Lung (tissue), 12 donors: ENCODE measurements around the gene TMEM87A. TPM values are rescaled to one million over a fixed set of nuclear protein-coding genes. Genes with fewer than 3 reads are reported as not detected.

Experiments used
- ATAC-seq: fragments of 200-7000 bp; cut with Tn5 transposase; one replicate; pipeline ENCODE4 v1.9.1; 2020; ENCODE audit warnings: moderate number of reproducible peaks; ENCODE audit not compliant: insufficient read depth, low FRiP score
- DNase-seq, 3 donors: peaks; one replicate each; pipeline ENCODE4 v3.0.0-alpha.2; 2013 to 2017
- H3K27ac ChIP-seq, 2 donors: one replicate each; pipeline ENCODE4 v1.5.1; 2013; ENCODE audit warnings: mild to moderate bottlenecking in 2 of 2, moderate library complexity in 2 of 2, control low read depth in 1 of 2, inconsistent platforms in 1 of 2, low read depth in 1 of 2, low read length in 1 of 2
- H3K27me3 ChIP-seq, 3 donors: one replicate each; pipeline ENCODE4 v1.5.1; 2013; ENCODE audit warnings: low read length in 2 of 3; ENCODE audit not compliant: control insufficient read depth in 3 of 3, insufficient read depth in 3 of 3
- H3K36me3 ChIP-seq, 4 donors: one replicate each; pipeline ENCODE4 v1.5.1; 2013; ENCODE audit warnings: low read length in 4 of 4, mild to moderate bottlenecking in 1 of 4, moderate library complexity in 1 of 4; ENCODE audit not compliant: control insufficient read depth in 4 of 4, insufficient read depth in 4 of 4
- H3K4me1 ChIP-seq, 5 donors: one replicate each; pipeline ENCODE4 v1.5.1; 2013; ENCODE audit warnings: low read length in 5 of 5, mild to moderate bottlenecking in 2 of 5, moderate library complexity in 1 of 5; ENCODE audit not compliant: control insufficient read depth in 5 of 5, insufficient read depth in 5 of 5
- H3K4me3 ChIP-seq: one replicate; pipeline ENCODE4 v1.5.1; 2013; ENCODE audit warnings: mild to moderate bottlenecking, control low read depth, moderate library complexity
- H3K9ac ChIP-seq, 2 donors: one replicate each; pipeline ENCODE4 v1.5.1; 2013; ENCODE audit warnings: low read length in 2 of 2, control low read depth in 1 of 2; ENCODE audit not compliant: insufficient read depth in 1 of 2
- H3K9me3 ChIP-seq, 4 donors: one replicate each; pipeline ENCODE4 v1.5.1; 2013; ENCODE audit warnings: low read length in 3 of 4, mild to moderate bottlenecking in 1 of 4, moderate library complexity in 1 of 4; ENCODE audit not compliant: control insufficient read depth in 4 of 4, insufficient read depth in 3 of 4
- CTCF ChIP-seq: IDR thresholded peaks from 2 replicates; pipeline ENCODE4 v1.5.1; 2012; ENCODE audit warnings: mild to moderate bottlenecking; ENCODE audit errors: control extremely low read depth, extremely low read depth
- WGBS, 2 donors: extraction: QIAGEN DNeasy Blood & Tissue Kit; methylation state at CpG; one replicate each; pipeline ENCODE4 v1.1.7; 2013; 5-methylcytosine and 5-hydroxymethylcytosine counted together
- polyA plus RNA-seq, 2 donors: library from polyadenylated mRNA; stranded (reverse); fragments of 200-250 nt; gene quantifications; one replicate each; pipeline ENCODE4 v1.2.1, GENCODE V29; 2013
- total RNA-seq, 2 donors: library from RNA; depleted of rRNA in 1 of 2; stranded (reverse); fragments of >200 nt in 1 of 2; gene quantifications; one replicate each; pipeline ENCODE4 v1.2.1, GENCODE V29; 2014 to 2021
- donor health status: control.
- donor health status: control.
- donor health status: Bipolar disorder and iron deficiency.
- donor health status: healthy.
- donor health status: DM: yes; HTN: yes; CAD: no.

Gene TMEM87A
- total and polyA plus RNA-seq, 4 donors = 50.3 to 196 (median 86.9) TPM

- 86 to 89% methylated on average over 6 of the region's 6 CpGs for WGBS, 2 donors
- Histone ChIP-seq H3K36me3 (peaks cover 23 to 56% (median 30%) of the 10 kb centered on the region in 4 donors), H3K4me3 (no peak overlapping the region)
Observed at GRCh38 chr15:42182328-42182886, 90.8 kb downstream of the TMEM87A start.

GRCh38 chr15:42178056-42178455 is 95.2 kb downstream of the TMEM87A start:
- no peak for TF ChIP-seq CTCF
- Histone ChIP-seq H3K4me3 (no peak overlapping the region), H3K36me3 (peaks cover 15 to 34% (median 21%) of the 10 kb centered on the region in 4 donors), H3K27me3 (no peaks in the 10 kb centered on the region), H3K4me1 (peaks cover 0 to 2% (median 0%) of the 10 kb centered on the region in 5 donors), H3K9me3 (no peaks in the 10 kb centered on the region), H3K9ac (no peak overlapping the region), H3K27ac (no peak overlapping the region)
- 83 to 88% methylated on average over 2 of the region's 2 CpGs for WGBS, 2 donors
- DNase-seq (no peak), ATAC-seq (no peak)

More at GRCh38 chr15:42182328-42182886, 90.8 kb downstream of the TMEM87A start:
- peak overlapping the region in 1 of 2 donors; percentile 56 for H3K27ac ChIP-seq
- ATAC-seq = no peak
- TF ChIP-seq CTCF = no peak
- DNase-seq = no peak
- H3K4me1 ChIP-seq = no peaks in the 10 kb centered on the region
- no peaks in the 10 kb centered on the region for H3K27me3 ChIP-seq
- H3K9ac ChIP-seq = no peak overlapping the region
- no peaks in the 10 kb centered on the region for H3K9me3 ChIP-seq

- 61 to 73% methylated on average over 5 of the region's 5 CpGs for WGBS, 2 donors
- no peak for TF ChIP-seq CTCF
- no peak overlapping the region for H3K4me3 ChIP-seq
- DNase-seq (no peak), ATAC-seq (no peak)
- peaks cover 16 to 36% (median 27%) of the 10 kb centered on the region in 4 donors for H3K36me3 ChIP-seq
- H3K27ac ChIP-seq = no peak overlapping the region
- no peak overlapping the region for H3K9ac ChIP-seq
- no peaks in the 10 kb centered on the region for H3K9me3 ChIP-seq
- H3K27me3 ChIP-seq = no peaks in the 10 kb centered on the region
- H3K4me1 ChIP-seq = peaks cover 0 to 6% (median 0%) of the 10 kb centered on the region in 5 donors
Observed at GRCh38 chr15:42175671-42176070, 97.6 kb downstream of the TMEM87A start.

GRCh38 chr15:42172475-42172874 is 100.8 kb downstream of the TMEM87A start:
- H3K4me1 ChIP-seq = peaks cover 0 to 6% (median 0%) of the 10 kb centered on the region in 5 donors
- ATAC-seq = no peak

More at GRCh38 chr15:42172475-42172874, 100.8 kb downstream of the TMEM87A start:
- no peak for TF ChIP-seq CTCF
- Histone ChIP-seq H3K9me3 (no peaks in the 10 kb centered on the region), H3K4me3 (no peak overlapping the region), H3K36me3 (peaks cover 18 to 42% (median 27%) of the 10 kb centered on the region in 4 donors), H3K27ac (no peak overlapping the region), H3K27me3 (no peaks in the 10 kb centered on the region), H3K9ac (no peak overlapping the region)
- WGBS, 2 donors = 75 to 82% methylated on average over 5 of the region's 5 CpGs
- no peak for DNase-seq
